ENCODE results near the gene RXFP1. TPM values are rescaled to one million over a fixed set of nuclear protein-coding genes. Genes with fewer than 3 reads are reported as not detected.
A peak's percentile ranks its signal among the peaks of the same experiment; 100 is the strongest.

RXFP1 gene
- total and polyA plus RNA-seq, 9 donors: 0.05 to 1.1 (median 0.23) TPM

- whole genome bisulfite sequencing (ENCODE audit: insufficient coverage): no CpG with 5 or more reads among the region's 1 CpG
Observed at GRCh38 chr4:158527516-158527915, 5.8 kb downstream of the RXFP1 start.

GRCh38 chr4:158529505-158529904, 7.8 kb downstream of the RXFP1 start:
- H3K27ac ChIP-seq (ENCODE audit: low read length): no peak overlapping the region
- H3K4me1 ChIP-seq (ENCODE audit: control insufficient read depth, insufficient read depth, low read length): no peaks in the 10 kb centered on the region
- no peak overlapping the region for H3K4me3 ChIP-seq (ENCODE audit: low read length)
- H3K36me3 ChIP-seq (ENCODE audit: control insufficient read depth, insufficient read depth, low read length): no peaks in the 10 kb centered on the region
- 73% methylated on average over 1 of the region's 1 CpG for WGBS (ENCODE audit: insufficient coverage)
- no peaks in the 10 kb centered on the region for H3K9me3 ChIP-seq (replicated peaks; ENCODE audit: control insufficient read depth, low read depth, low read length)
- no peaks in the 10 kb centered on the region for H3K27me3 ChIP-seq (ENCODE audit: control insufficient read depth, insufficient read depth, low read length)
- no peak for DNase-seq

More at GRCh38 chr4:158527516-158527915, 5.8 kb downstream of the RXFP1 start:
- Histone ChIP-seq H3K9me3 (replicated peaks; ENCODE audit: control insufficient read depth, low read depth, low read length) (no peaks in the 10 kb centered on the region), H3K36me3 (ENCODE audit: control insufficient read depth, insufficient read depth, low read length) (no peaks in the 10 kb centered on the region), H3K27me3 (ENCODE audit: control insufficient read depth, insufficient read depth, low read length) (no peaks in the 10 kb centered on the region), H3K27ac (ENCODE audit: low read length) (no peak overlapping the region), H3K4me1 (ENCODE audit: control insufficient read depth, insufficient read depth, low read length) (no peaks in the 10 kb centered on the region), H3K4me3 (ENCODE audit: low read length) (no peak overlapping the region)
- no peak for DNase-seq

DNA sequence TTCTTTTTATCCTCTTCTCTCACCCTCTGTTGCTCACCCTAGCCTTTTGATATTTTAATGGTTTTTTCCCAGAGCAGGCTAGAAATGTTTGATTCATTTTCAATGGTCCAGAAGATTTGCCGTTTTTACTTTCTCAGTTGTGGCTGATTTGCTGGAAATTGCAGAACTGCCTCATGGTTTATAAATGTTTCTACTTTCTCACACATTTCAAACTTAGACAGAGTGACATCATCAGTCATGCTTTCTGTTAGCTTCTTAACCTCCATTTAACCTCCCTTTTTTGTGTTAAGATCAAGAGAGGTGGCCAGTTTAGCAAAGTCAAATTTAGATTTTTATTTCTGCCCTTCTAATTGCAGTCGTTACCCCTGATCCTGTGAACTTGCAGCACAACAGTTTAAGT, 8.7 kb downstream of the RXFP1 start:
- DNase-seq: no peak
- H3K9me3 ChIP-seq (replicated peaks; ENCODE audit: control insufficient read depth, low read depth, low read length): no peaks in the 10 kb centered on the region
- no peak overlapping the region for H3K27ac ChIP-seq (ENCODE audit: low read length)

GRCh38 chr4:158530898-158531297, 9.2 kb downstream of the RXFP1 start:
- Histone ChIP-seq H3K4me1 (ENCODE audit: control insufficient read depth, insufficient read depth, low read length) (no peaks in the 10 kb centered on the region), H3K27ac (ENCODE audit: low read length) (no peak overlapping the region), H3K27me3 (ENCODE audit: control insufficient read depth, insufficient read depth, low read length) (no peaks in the 10 kb centered on the region), H3K36me3 (ENCODE audit: control insufficient read depth, insufficient read depth, low read length) (no peaks in the 10 kb centered on the region), H3K9me3 (replicated peaks; ENCODE audit: control insufficient read depth, low read depth, low read length) (no peaks in the 10 kb centered on the region), H3K4me3 (ENCODE audit: low read length) (no peak overlapping the region)
- DNase-seq: no peak
- 58% methylated on average over 4 of the region's 6 CpGs for WGBS (ENCODE audit: insufficient coverage)

More for the DNA sequence above, 8.7 kb downstream of the RXFP1 start:
- Histone ChIP-seq H3K4me3 (ENCODE audit: low read length) (no peak overlapping the region), H3K36me3 (ENCODE audit: control insufficient read depth, insufficient read depth, low read length) (no peaks in the 10 kb centered on the region), H3K27me3 (ENCODE audit: control insufficient read depth, insufficient read depth, low read length) (no peaks in the 10 kb centered on the region), H3K4me1 (ENCODE audit: control insufficient read depth, insufficient read depth, low read length) (no peaks in the 10 kb centered on the region)
- WGBS (ENCODE audit: insufficient coverage): 67% methylated on average over 1 of the region's 2 CpGs

DNA sequence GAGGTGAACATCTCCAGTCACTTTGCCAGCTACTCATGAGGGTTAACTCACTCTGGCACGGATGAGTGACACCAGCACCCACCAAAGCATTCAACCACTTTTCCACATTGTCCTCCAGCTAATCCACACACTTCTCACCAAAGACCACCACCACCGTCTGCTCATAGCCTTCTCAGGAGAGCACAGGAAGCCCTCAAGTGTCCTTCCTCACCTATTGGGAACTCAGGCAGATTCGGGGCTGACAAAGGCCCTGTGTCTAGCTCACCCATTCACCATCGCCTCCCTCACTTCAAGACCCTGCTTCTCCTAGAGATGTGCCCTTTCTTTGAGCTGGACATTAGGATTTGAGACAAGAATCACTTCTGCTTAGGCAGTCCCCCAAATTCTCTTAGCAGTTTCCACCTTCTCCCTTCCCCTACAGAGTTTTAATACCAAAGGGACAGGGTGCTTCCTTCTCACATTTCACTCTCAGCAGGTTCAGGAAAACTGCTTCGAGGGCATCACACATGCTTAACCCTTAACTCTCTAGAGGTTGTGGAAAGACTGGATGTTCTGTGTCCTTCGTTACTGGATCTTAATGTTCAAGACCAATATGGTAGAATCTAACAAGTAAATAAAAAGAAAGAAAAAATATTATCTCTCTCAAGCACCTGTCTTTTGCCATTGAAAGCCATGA, 11.0 kb downstream of the RXFP1 start:
- DNase-seq: no peak
- 58% methylated on average over 3 of the region's 6 CpGs for WGBS (ENCODE audit: insufficient coverage)

GRCh38 chr4:158534727-158535126, 13.0 kb downstream of the RXFP1 start:
- WGBS (ENCODE audit: insufficient coverage): no CpG with 5 or more reads among the region's 3 CpGs
- Histone ChIP-seq H3K36me3 (ENCODE audit: control insufficient read depth, insufficient read depth, low read length) (no peaks in the 10 kb centered on the region), H3K27me3 (ENCODE audit: control insufficient read depth, insufficient read depth, low read length) (no peaks in the 10 kb centered on the region), H3K4me3 (ENCODE audit: low read length) (no peak overlapping the region), H3K27ac (ENCODE audit: low read length) (no peak overlapping the region), H3K9me3 (replicated peaks; ENCODE audit: control insufficient read depth, low read depth, low read length) (no peaks in the 10 kb centered on the region), H3K4me1 (ENCODE audit: control insufficient read depth, insufficient read depth, low read length) (no peaks in the 10 kb centered on the region)
- no peak for DNase-seq

More for the DNA sequence above, 11.0 kb downstream of the RXFP1 start:
- Histone ChIP-seq H3K36me3 (ENCODE audit: control insufficient read depth, insufficient read depth, low read length) (no peaks in the 10 kb centered on the region), H3K27ac (ENCODE audit: low read length) (no peak overlapping the region), H3K4me3 (ENCODE audit: low read length) (no peak overlapping the region), H3K4me1 (ENCODE audit: control insufficient read depth, insufficient read depth, low read length) (no peaks in the 10 kb centered on the region), H3K27me3 (ENCODE audit: control insufficient read depth, insufficient read depth, low read length) (no peaks in the 10 kb centered on the region), H3K9me3 (replicated peaks; ENCODE audit: control insufficient read depth, low read depth, low read length) (no peaks in the 10 kb centered on the region)

DNA sequence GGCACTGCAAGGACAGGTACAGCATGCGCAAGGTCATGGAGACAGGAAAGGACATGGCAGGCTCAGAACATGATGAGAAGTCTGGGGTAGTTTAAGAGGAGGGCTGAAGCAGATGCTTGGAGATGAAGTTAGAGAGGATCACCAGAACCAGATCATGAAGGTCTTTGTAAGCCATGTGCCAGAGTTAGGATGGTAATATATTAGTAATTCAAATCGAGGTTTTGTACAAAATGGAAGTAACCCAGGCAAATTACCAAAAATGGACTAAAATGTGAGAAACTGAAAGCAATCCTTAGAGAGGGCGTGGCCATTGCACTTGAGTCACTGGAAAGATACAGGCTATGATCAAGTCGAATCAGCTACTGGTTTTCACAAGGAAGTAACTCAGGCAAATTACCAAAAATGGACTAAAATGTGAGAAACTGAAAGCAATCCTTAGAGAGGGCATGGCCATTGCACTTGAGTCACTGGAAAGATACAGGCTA, 13.5 kb downstream of the RXFP1 start:
- 90% methylated on average over 4 of the region's 4 CpGs for WGBS (ENCODE audit: insufficient coverage)
- DNase-seq: no peak
- H3K27ac ChIP-seq (ENCODE audit: low read length): no peak overlapping the region
- H3K27me3 ChIP-seq (ENCODE audit: control insufficient read depth, insufficient read depth, low read length): no peaks in the 10 kb centered on the region
- no peaks in the 10 kb centered on the region for H3K36me3 ChIP-seq (ENCODE audit: control insufficient read depth, insufficient read depth, low read length)
- H3K4me3 ChIP-seq (ENCODE audit: low read length): no peak overlapping the region
- no peaks in the 10 kb centered on the region for H3K4me1 ChIP-seq (ENCODE audit: control insufficient read depth, insufficient read depth, low read length)
- no peaks in the 10 kb centered on the region for H3K9me3 ChIP-seq (replicated peaks; ENCODE audit: control insufficient read depth, low read depth, low read length)

DNA sequence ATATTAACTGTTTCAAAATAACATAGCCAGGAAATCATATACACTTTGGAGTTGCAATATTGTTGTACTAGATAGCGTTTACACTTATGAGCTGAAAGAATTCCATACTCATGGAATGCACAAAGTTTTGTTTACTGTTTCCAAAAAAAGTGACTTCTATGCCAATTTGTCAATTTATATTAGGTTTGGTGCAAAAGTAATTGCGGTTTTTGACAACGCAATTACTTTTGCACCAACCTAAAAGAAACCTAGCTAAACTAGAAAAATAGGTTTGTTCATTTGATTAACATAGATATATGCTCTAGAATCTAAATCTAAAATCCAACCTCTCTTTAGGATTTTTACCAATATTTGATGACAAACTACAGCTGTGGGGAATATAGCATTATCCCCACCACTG, 15.2 kb downstream of the RXFP1 start:
- H3K27ac ChIP-seq (ENCODE audit: low read length): no peak overlapping the region
- no peak for DNase-seq
- WGBS (ENCODE audit: insufficient coverage): no CpG with 5 or more reads among the region's 3 CpGs
- no peaks in the 10 kb centered on the region for H3K9me3 ChIP-seq (replicated peaks; ENCODE audit: control insufficient read depth, low read depth, low read length)
- no peak overlapping the region for H3K4me3 ChIP-seq (ENCODE audit: low read length)
- no peaks in the 10 kb centered on the region for H3K36me3 ChIP-seq (ENCODE audit: control insufficient read depth, insufficient read depth, low read length)
- H3K4me1 ChIP-seq (ENCODE audit: control insufficient read depth, insufficient read depth, low read length): no peaks in the 10 kb centered on the region
- no peaks in the 10 kb centered on the region for H3K27me3 ChIP-seq (ENCODE audit: control insufficient read depth, insufficient read depth, low read length)

DNA sequence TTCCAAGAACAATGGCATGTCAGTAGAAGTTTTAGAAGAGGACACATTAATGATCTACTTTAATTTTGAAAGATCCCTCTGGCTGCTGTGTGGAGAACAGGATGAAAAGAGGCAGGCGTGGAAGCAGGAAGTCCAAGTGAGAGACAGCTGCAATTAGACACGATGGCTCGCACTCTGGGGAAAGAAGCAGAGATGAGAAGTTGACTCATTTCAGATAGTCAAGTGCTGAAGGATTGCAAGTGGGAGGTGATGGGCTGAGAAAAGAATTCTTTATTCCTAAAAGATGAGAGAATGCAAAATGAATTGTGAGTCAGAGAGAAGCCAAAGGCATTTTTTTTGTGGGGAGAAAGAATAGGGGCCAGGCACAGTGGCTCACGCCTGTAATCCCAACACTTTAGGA, 16.5 kb downstream of the RXFP1 start:
- no peak overlapping the region for H3K27ac ChIP-seq (ENCODE audit: low read length)
- no peaks in the 10 kb centered on the region for H3K4me1 ChIP-seq (ENCODE audit: control insufficient read depth, insufficient read depth, low read length)
- no peaks in the 10 kb centered on the region for H3K27me3 ChIP-seq (ENCODE audit: control insufficient read depth, insufficient read depth, low read length)
- WGBS (ENCODE audit: insufficient coverage): 76% methylated on average over 4 of the region's 4 CpGs
- no peaks in the 10 kb centered on the region for H3K9me3 ChIP-seq (replicated peaks; ENCODE audit: control insufficient read depth, low read depth, low read length)
- H3K4me3 ChIP-seq (ENCODE audit: low read length): no peak overlapping the region
- DNase-seq: no peak
- H3K36me3 ChIP-seq (ENCODE audit: control insufficient read depth, insufficient read depth, low read length): no peaks in the 10 kb centered on the region

DNA sequence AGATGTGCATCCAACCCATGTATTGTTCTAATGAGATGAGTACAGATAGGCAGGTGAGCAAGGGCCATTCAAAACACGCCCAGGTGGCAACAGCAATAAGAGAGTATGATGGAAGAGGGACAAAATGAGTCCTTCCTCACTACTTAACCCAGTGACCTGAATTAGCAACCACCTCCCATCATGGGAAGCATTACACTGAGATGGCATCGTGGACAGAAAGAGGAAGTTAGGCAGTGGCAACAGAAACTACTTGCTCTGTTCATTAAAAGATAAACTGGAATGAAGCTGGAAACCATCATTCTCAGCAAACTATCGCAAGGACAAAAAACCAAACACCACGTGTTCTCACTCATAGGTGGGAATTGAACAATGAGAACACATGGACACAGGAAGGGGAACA, 17.2 kb downstream of the RXFP1 start:
- H3K36me3 ChIP-seq (ENCODE audit: control insufficient read depth, insufficient read depth, low read length): no peaks in the 10 kb centered on the region
- no CpG with 5 or more reads among the region's 4 CpGs for WGBS (ENCODE audit: insufficient coverage)
- DNase-seq: peak; percentile 14
- no peak overlapping the region for H3K27ac ChIP-seq (ENCODE audit: low read length)
- H3K4me3 ChIP-seq (ENCODE audit: low read length): no peak overlapping the region
- H3K9me3 ChIP-seq (replicated peaks; ENCODE audit: control insufficient read depth, low read depth, low read length): no peaks in the 10 kb centered on the region
- H3K4me1 ChIP-seq (ENCODE audit: control insufficient read depth, insufficient read depth, low read length): no peaks in the 10 kb centered on the region
- no peaks in the 10 kb centered on the region for H3K27me3 ChIP-seq (ENCODE audit: control insufficient read depth, insufficient read depth, low read length)
